SJSA1 (cell line): ENCODE data around the gene C3orf18. TPM values are rescaled to one million over a fixed set of nuclear protein-coding genes. Genes with fewer than 3 reads are reported as not detected.
"Not testable (repeated sequence)": the region's sequence is repeated elsewhere in the genome, so short reads cannot be mapped to it uniquely, and the experiment has no call there.

Experiments
- DNase-seq, 2 experiments: peaks; one replicate each; pipeline ENCODE4 v3.0.0-alpha.2; 2015 to 2020; ENCODE audit warnings: low spot score in 2 of 2, low read depth in 1 of 2
- H3K27ac ChIP-seq: fragments of 250-450 bp; sonication (Bioruptor Pico); 2 replicates; pipeline ENCODE4 v1.5.1; 2020; ENCODE audit warnings: mild to moderate bottlenecking, moderate library complexity
- H3K27me3 ChIP-seq: fragments of 250-450 bp; sonication (Bioruptor Pico); replicated peaks from 2 replicates; pipeline ENCODE4 v1.5.1; 2020; ENCODE audit warnings: mild to moderate bottlenecking, moderate library complexity
- H3K36me3 ChIP-seq: fragments of 250-450 bp; sonication (Bioruptor Pico); 2 replicates; pipeline ENCODE4 v1.5.1; 2020; ENCODE audit warnings: mild to moderate bottlenecking
- H3K4me1 ChIP-seq: fragments of 250-450 bp; sonication (Bioruptor Pico); replicated peaks from 2 replicates; pipeline ENCODE4 v1.6.1; 2021; ENCODE audit warnings: mild to moderate bottlenecking
- H3K4me3 ChIP-seq: fragments of 250-450 bp; sonication (Bioruptor Pico); 2 replicates; pipeline ENCODE4 v1.5.1; 2020; ENCODE audit warnings: mild to moderate bottlenecking
- H3K9me3 ChIP-seq: fragments of 250-450 bp; sonication (Bioruptor Pico); replicated peaks from 2 replicates; pipeline ENCODE4 v1.5.1; 2020; ENCODE audit warnings: mild to moderate bottlenecking
- total RNA-seq: library from RNA; depleted of rRNA; stranded (reverse); fragments of >200 nt; shearing (Covaris generic); gene quantifications from 2 replicates; pipeline ENCODE4 v1.2.3, GENCODE V29; 2014

Gene C3orf18
- total RNA-seq, 1 experiment from 2014 or later, result 9.1 TPM

DNA sequence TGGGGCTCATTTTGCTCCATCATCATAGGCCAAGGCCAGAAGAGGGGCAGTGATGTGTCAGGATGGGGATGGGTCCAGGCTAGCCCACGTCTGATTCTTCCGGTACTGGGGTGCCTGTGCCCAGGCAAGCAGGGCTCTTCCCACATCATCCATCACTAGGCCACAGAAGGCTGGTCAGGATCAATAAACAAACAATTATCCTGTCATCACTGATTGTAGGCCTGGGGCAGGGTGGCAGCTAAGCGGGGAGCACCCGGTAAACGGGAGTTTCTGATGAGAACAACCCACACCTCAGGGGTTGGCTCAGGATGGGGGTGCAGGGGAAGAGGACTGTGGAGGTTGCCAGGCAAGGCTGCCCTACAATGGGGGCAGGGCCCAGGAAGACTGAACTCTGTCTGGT is 46.0 kb downstream of the C3orf18 start:
- H3K4me3 ChIP-seq, result no peak overlapping the region
- H3K27me3 ChIP-seq, result peaks cover 6% of the 10 kb centered on the region; the same call in 1 of the 2 replicates
- no peak overlapping the region for H3K27ac ChIP-seq
- H3K36me3 ChIP-seq, result no peaks in the 10 kb centered on the region
- H3K9me3 ChIP-seq, result no peaks in the 10 kb centered on the region
- no peak for DNase-seq
- no peaks in the 10 kb centered on the region for H3K4me1 ChIP-seq

DNA sequence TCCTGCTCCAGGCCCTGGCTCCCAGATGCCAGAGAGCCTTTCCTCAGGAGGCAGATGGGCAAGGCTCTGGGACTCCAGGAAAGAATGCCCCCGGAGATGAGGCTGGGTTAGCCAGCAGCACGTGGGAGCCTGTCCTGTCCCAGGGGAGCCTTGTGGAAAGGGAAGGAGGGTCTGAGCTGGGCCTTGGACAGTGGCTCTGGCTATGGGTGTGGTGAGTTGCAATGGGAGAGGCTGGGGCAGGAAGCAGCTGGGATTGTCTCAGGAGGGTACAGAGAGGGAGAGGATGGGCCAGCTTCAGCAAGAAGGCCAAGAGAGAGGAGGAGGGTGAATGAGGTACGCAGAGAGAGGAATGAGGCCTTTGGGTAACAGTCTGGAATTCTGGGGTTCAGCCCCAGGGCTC is 46.7 kb downstream of the C3orf18 start:
- DNase-seq, result no peak
- H3K9me3 ChIP-seq, result no peaks in the 10 kb centered on the region

DNA sequence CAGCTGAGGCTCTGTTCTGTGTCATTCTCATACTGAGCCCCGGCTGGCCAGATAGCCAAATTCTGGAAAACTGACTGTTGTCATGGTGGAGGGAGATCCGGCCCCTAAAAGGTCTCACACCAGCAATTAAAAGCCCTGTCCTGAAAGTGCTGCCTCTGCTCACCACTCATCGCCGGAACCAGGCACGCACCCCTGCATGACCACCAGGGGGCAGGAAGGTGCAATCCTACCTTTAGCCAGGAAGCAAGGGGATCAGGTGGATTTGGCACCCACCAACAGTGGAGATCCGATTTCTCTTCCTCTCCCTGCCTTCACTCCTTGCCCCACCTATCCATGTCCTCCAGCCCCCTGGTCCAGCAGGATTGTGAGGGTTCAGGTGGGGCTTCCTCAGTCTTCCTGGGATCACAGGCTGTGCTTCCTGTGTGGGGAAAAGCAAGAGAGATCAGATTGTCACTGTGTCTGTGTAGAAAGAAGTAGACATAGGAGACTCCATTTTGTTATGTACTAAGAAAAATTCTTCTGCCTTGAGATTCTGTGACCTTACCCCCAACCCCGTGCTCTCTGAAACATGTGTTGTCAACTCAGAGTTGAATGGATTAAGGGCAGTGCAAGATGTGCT is 48.0 kb downstream of the C3orf18 start:
- Histone ChIP-seq H3K27me3 (peaks cover 8% of the 10 kb centered on the region; the same call in 1 of the 2 replicates), H3K9me3 (no peaks in the 10 kb centered on the region), H3K36me3 (no peaks in the 10 kb centered on the region), H3K4me1 (no peaks in the 10 kb centered on the region), H3K27ac (no peak overlapping the region), H3K4me3 (no peak overlapping the region)
- DNase-seq, result peak; percentile 21 to 51

More for the DNA sequence above, 46.7 kb downstream of the C3orf18 start:
- H3K27me3 ChIP-seq, result peaks cover 8% of the 10 kb centered on the region; the same call in 1 of the 2 replicates
- H3K27ac ChIP-seq, result no peak overlapping the region
- H3K4me1 ChIP-seq, result no peaks in the 10 kb centered on the region
- H3K4me3 ChIP-seq, result no peak overlapping the region
- H3K36me3 ChIP-seq, result no peaks in the 10 kb centered on the region

DNA sequence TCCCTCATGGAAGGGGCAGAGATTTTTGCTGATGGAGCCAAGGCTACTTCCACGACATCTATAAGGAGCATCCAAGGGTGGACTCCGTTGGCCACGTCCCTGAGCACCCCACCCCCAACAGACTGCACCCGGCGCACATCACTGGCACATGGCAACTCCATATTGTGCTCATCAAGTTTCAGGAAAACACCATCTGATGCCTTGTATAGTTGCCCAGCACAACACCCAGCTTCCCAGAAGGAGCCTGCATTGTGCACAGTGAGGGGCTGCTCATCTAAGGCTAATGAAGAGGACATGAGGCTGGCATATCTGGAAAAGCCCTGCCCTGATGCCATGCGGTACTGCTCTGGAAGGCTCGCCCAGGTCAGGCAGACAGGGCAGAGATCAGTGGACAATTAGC is 49.1 kb downstream of the C3orf18 start:
- H3K4me1 ChIP-seq, result no peaks in the 10 kb centered on the region
- peaks cover 8% of the 10 kb centered on the region; the same call in 1 of the 2 replicates for H3K27me3 ChIP-seq
- H3K27ac ChIP-seq, result no peak overlapping the region
- DNase-seq, result no peak
- H3K9me3 ChIP-seq, result no peaks in the 10 kb centered on the region
- no peaks in the 10 kb centered on the region for H3K36me3 ChIP-seq
- H3K4me3 ChIP-seq, result no peak overlapping the region

DNA sequence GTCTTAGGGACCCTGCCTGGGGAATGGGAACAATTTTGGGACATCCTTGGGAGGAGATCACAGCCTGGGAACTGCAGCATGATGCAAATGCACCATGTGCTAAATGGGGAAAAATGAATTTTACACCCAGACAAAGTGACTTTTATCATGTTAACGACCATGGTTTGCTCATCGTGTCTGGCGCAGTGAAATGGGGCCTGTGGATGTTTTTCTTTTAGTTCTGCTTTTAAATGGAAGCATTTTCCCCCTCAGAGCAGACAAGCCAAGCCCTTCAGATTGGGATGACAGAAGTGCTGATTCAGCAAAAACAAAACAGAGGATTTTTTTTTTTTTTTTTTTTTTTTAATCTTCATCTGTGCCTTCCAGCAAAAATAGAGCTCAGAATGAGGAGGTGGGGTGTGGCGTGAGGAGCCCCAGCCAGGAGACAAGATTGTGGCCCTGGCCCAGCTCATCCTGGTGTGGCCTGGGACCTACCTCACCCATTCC is 49.8 kb downstream of the C3orf18 start:
- H3K27ac ChIP-seq, result no peak overlapping the region
- DNase-seq, result no peak
- H3K9me3 ChIP-seq, result no peaks in the 10 kb centered on the region
- peaks cover 8% of the 10 kb centered on the region; the same call in 1 of the 2 replicates for H3K27me3 ChIP-seq
- H3K4me1 ChIP-seq, result no peaks in the 10 kb centered on the region
- H3K4me3 ChIP-seq, result no peak overlapping the region
- H3K36me3 ChIP-seq, result no peaks in the 10 kb centered on the region

DNA sequence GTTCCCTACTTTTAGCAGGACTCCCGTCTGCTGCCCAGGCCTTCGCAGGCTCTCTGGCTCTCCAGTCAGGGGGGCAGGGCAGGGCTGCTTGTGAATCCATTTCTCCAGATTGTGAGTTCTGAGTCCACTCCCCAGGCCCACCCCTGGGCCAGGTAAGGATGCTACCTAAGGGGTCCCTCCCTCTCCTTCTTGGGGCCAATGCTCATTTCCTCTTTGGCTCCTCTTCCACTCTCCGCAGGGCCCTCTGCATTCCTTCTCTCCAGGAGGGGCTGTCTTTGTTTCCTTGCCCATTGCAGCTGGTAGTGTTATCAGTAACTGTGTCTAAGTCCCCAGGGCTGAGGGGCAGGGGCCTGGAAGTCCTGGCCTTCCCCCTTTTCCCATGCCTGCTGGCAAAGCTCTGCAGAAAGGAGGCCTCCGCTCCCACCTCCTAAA is 51.1 kb downstream of the C3orf18 start:
- no peak for DNase-seq
- Histone ChIP-seq H3K9me3 (no peaks in the 10 kb centered on the region), H3K27me3 (peaks cover 2% of the 10 kb centered on the region; the same call in 1 of the 2 replicates), H3K4me3 (no peak overlapping the region), H3K27ac (no peak overlapping the region), H3K36me3 (no peaks in the 10 kb centered on the region), H3K4me1 (no peaks in the 10 kb centered on the region)

DNA sequence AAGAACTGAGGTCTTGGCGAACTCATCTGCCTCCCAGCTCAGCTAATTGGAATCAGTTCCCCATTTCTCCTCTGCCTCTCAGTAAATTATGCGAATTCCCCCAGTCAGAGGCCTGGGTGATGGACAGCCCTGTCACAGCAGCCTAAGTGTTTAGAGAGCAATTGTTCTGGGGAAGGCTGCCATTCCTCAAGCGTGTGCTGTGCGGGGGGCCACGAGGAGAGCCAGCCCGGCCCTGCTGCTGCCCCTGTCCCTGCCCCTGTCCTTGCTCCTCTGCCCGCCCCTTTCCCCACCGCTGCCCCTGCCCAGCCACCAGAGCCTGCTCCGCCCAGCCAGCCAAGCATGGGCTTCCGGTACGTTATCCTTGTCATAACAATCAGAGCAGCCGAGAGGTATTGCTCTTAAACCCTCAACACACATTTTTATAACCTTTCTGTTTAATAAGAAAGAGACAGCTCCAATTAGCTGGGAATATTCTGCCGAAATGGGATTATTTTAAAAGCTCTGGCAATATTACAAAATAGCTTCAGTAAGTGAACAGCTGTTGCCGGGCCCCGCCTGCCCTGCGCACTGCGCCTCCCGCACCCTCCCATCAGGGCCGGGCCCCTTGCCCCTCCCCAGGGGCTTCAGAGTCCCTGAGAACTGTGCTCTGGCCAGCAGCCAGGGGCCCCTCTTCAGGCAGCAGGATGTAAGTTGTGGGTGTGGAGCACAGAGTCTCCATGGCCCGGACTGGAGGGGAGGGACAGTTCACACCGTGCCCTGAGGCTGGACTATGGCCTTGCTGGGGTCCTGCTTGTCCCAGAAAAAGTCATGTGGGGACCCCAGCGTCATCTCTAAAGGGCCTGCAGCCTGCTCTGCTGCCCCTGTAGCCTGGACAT is 51.7 kb downstream of the C3orf18 start:
- H3K27ac ChIP-seq, result no peak overlapping the region
- no peak for DNase-seq
- H3K9me3 ChIP-seq, result no peaks in the 10 kb centered on the region
- no peaks in the 10 kb centered on the region for H3K4me1 ChIP-seq
- H3K4me3 ChIP-seq, result no peak overlapping the region
- H3K36me3 ChIP-seq, result no peaks in the 10 kb centered on the region
- H3K27me3 ChIP-seq, result 0 out of 2 replicates have a peak, but pooled peaks cover 2% of the 10 kb centered on the region

DNA sequence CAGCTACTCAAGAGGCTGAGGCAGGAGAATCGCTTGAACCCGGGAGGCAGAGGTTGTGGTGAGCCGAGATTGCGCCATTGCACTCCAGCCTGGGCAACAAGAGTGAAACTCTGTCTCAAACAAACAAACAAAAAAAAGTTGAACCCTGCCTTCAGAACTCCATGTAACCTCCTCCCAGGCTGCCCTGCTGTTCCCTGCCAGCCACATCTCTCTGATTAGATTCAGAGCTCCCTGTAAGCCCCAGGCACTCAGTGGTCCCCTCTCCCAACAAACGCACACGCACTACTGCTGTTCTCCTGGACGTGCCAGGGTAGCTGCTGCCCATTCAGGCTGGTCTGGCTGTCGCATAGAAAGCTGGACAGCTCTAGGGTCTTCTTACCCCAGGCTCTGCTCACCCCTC is 54.6 kb downstream of the C3orf18 start:
- H3K4me1 ChIP-seq, H3K9me3 ChIP-seq, H3K36me3 ChIP-seq, H3K4me3 ChIP-seq, H3K27ac ChIP-seq, DNase-seq, H3K27me3 ChIP-seq: not testable (repeated sequence)

DNA sequence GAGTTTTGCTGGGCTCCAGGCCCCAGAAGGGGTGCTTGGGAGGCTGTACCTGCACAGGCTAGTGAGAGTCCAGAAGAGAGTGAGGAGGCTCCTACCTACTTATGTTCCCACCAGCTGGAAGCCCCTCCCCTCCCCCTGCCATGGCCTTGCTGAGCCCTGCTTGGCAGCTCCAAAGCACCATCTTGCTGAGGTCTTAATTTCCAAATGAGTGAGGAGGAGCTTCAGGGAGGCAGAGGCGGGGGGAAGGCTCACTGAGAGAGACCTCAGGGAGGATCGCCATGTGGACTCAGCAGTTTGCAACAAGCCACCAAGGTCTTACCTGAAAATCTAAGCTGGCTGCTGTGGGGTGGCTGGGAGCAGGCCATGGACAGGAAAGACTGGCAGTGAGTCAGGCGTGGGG is 55.4 kb downstream of the C3orf18 start:
- Histone ChIP-seq H3K36me3 (no peaks in the 10 kb centered on the region), H3K4me3 (no peak overlapping the region), H3K9me3 (no peaks in the 10 kb centered on the region), H3K27me3 (peaks cover 2% of the 10 kb centered on the region; the same call in 1 of the 2 replicates), H3K4me1 (no peaks in the 10 kb centered on the region), H3K27ac (no peak overlapping the region)
- no peak for DNase-seq

DNA sequence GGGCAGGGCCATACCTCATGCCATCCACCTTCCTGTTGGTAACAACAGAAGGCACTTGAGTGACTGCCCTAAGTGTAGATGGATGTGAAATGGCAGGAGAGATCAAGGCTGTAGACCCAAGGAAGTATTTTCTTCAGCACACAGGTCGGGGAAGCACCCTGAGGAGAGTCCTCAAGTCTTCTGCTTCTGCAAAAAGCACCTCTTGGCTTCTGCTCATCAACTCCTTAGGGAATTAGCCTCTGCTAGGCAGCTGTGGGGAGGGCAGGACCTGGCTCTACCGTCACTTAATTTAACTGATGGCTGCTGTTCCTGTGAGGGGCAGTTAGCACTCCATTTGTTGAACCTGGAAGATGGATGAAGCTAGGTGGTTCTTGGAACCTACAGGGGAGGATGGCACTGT is 57.2 kb downstream of the C3orf18 start:
- H3K27ac ChIP-seq, result no peak overlapping the region
- H3K4me1 ChIP-seq, result no peaks in the 10 kb centered on the region
- no peak for DNase-seq
- H3K4me3 ChIP-seq, result no peak overlapping the region
- no peaks in the 10 kb centered on the region for H3K9me3 ChIP-seq
- peaks cover 6% of the 10 kb centered on the region for H3K27me3 ChIP-seq
- no peaks in the 10 kb centered on the region for H3K36me3 ChIP-seq

DNA sequence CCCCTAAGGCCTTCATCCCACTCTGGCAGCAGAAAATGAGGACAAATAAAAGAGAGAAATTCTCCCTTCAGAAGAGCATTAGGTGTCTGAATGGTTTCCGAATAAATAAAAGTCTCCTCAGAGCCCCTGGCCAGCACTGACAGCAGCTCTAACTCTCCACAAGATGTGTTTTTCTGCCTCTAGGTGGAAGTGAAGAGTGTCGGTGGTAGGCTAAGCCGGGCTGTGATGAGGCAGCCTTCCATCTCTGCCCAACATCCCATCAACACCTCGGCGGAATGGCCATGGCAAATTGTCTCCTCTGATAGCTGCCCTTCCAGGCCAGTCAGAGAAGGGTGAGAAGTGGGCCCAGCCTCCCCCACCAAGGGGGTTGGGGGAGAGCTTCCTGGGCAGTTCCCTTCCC is 57.8 kb downstream of the C3orf18 start:
- no peaks in the 10 kb centered on the region for H3K9me3 ChIP-seq
- no peak overlapping the region for H3K27ac ChIP-seq
- H3K4me3 ChIP-seq, result no peak overlapping the region
- DNase-seq, result no peak
- H3K4me1 ChIP-seq, result no peaks in the 10 kb centered on the region
- peaks cover 6% of the 10 kb centered on the region for H3K27me3 ChIP-seq
- no peaks in the 10 kb centered on the region for H3K36me3 ChIP-seq

DNA sequence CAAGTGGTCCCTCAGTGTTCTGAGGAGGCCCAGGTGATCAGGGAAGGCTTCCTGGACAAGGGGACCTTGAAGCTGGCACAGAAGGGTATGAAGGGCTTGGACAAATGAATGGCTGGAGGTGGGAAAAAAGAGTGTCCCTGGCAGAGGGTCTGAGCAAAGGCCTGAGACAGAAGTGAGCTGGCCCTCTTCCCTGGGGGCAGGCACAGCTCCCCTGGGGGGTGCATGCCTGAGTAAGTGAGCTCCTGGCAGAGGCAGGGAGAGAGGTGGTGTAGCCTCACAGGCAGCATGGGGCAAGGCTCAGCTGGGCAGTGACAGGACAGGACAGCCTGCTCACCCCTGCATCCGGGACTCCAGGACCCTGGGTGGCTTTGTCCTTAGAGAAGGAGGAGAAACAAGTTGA is 58.7 kb downstream of the C3orf18 start:
- DNase-seq, result no peak
- H3K4me1 ChIP-seq, result no peaks in the 10 kb centered on the region
- H3K27me3 ChIP-seq, result peaks cover 13% of the 10 kb centered on the region
- no peaks in the 10 kb centered on the region for H3K36me3 ChIP-seq
- H3K9me3 ChIP-seq, result no peaks in the 10 kb centered on the region
- H3K4me3 ChIP-seq, result no peak overlapping the region
- H3K27ac ChIP-seq, result no peak overlapping the region
